DLD1 (cell line): Measurements from ENCODE around the gene HTR2B.
"Not testable (repeated sequence)": the region's sequence is repeated elsewhere in the genome, so short reads cannot be mapped to it uniquely, and the experiment has no call there.

Source experiments
- in situ Hi-C: cut with HindIII; loops from 2 replicates; pipeline ENCODE4 v1.10.0; 2017; ENCODE audit warnings: low sequenced_read_pairs

The HTR2B gene

DNA sequence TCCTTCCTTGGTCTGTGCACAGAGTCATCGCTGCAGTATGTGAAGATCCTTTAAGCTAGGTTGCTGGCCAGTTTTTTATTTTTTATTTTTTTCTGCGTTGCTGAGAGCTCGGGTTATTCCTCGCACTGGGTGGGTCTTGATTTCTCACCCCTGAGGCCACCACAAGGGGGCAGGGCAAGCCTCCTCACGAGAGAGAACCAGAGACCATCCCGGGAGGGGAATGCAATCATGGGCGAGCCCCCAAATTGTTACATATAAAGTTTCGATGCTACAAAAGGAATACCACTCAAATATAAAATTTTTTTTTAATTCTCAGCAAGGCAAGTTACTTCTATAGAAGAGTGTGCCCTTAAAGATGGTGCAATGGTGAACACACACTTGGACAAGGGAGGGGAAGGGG, 24.9 kb downstream of the HTR2B start:
- in situ Hi-C loops: no loop called here

- in situ Hi-C loops: no loop called here
Measured at GRCh38 chr2:231094736-231095346, 30.0 kb downstream of the HTR2B start.

- in situ Hi-C loops: no loop called here
Measured at GRCh38 chr2:231093933-231094332, 30.9 kb downstream of the HTR2B start.

- in situ Hi-C loops: no loop called here
Measured at GRCh38 chr2:231088754-231089153, 36.1 kb downstream of the HTR2B start.

- in situ Hi-C loops: no loop called here
Measured at GRCh38 chr2:231084565-231084964, 40.3 kb downstream of the HTR2B start.

GRCh38 chr2:231069379-231070054, 55.3 kb downstream of the HTR2B start:
- in situ Hi-C loops: no loop called here

GRCh38 chr2:231068525-231069222, 56.2 kb downstream of the HTR2B start:
- in situ Hi-C loops: no loop called here

GRCh38 chr2:231067531-231067930, 57.3 kb downstream of the HTR2B start:
- in situ Hi-C loops: not testable (repeated sequence)

- in situ Hi-C loops: no loop called here
Measured at GRCh38 chr2:231065966-231066365, 58.9 kb downstream of the HTR2B start.

DNA sequence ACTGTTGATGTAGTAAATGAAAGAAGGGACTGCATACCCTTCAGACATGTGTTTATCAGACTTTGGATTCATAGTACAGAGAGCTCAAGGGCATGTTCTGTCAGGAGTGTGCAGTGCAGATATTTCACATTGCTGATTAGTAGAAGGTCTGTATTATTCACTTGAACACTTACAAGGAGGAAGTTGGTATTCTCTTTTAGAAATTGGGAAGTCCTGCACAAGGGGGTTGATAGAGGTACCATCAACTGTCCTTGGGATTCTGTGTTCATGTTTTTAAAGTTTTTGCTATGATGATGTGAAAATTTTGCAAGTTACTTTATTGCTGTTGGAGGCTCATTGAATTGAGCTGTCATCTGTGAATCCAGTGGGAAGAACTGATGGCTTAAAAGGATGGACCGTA, 61.5 kb downstream of the HTR2B start:
- in situ Hi-C loops: no loop called here

GRCh38 chr2:231062776-231063175, 62.1 kb downstream of the HTR2B start:
- in situ Hi-C loops: no loop called here

GRCh38 chr2:231059756-231060155, 65.1 kb downstream of the HTR2B start:
- in situ Hi-C loops: no loop called here

GRCh38 chr2:231058761-231059550, 65.9 kb downstream of the HTR2B start:
- in situ Hi-C loops: no loop called here
